Measurements from ENCODE around the gene CDH10. TPM values are rescaled to one million over a fixed set of nuclear protein-coding genes. Genes with fewer than 3 reads are reported as not detected.

Gene CDH10
- polyA plus RNA-seq, 1 of the 3 experiments (the other 2 are of a cell fraction): 0.10 TPM

DNA sequence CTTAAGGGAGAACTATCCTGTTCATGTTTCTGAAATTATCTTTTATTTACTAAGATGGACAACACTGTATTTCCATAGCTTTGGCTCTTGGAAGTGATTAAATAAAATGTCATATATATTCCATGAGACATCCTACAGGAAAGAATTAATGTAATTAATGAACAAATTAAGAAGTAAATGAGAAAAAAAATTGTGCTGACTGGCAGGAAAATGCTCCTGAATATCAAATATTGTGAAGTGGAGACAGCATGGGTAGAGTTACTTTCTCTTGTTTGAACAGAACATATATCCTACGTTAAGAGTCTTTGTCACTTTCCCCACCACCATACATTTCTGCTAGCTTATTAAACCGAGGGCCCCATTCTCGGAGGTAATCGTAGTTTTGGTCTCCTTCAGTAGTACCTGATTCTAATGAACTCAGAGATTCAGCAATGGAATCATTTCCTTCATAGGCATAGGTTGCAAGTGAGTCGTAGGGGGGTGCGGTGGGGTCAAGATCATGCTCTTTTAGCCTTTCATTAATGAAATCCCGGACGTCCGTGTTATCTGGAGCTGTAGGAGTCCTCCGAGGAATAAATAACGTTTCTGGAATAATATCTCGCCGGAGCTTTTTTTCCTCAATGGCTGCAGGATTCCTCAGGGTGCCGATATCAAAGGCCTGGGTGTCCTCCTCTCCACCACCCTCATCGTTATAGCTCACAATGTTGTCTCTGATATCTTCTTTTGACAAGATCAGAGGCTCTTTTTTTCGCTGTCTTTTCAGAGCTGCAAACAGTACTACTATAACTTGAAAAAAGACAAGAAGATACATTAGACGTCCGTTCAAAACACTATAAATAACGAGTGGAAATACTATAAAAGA lies 157.2 kb downstream of the CDH10 start:
- no peak overlapping the region for H3K9ac ChIP-seq
- H3K9me3 ChIP-seq: no peaks in the 10 kb centered on the region
- no peak for TF ChIP-seq EZH2phosphoT487 (IDR thresholded peaks at IDR 0.05; ENCODE audit: borderline replicate concordance, low read depth)
- no peak for TF ChIP-seq MEF2A (IDR thresholded peaks at IDR 0.05; ENCODE audit: borderline replicate concordance, low read depth)
- TF ChIP-seq FOXM1 (IDR thresholded peaks at IDR 0.05; ENCODE audit: low read depth): no peak
- no peak for TF ChIP-seq FOSL2 (IDR thresholded peaks at IDR 0.05; ENCODE audit: borderline replicate concordance, low read depth)
- no peak for TF ChIP-seq NFIC (IDR thresholded peaks at IDR 0.05; ENCODE audit: borderline replicate concordance)
- no peak for TF ChIP-seq NRF1 (IDR thresholded peaks at IDR 0.05; ENCODE audit: low read depth, low read length)
- no peak for TF ChIP-seq GABPA (IDR thresholded peaks at IDR 0.05; ENCODE audit: low read depth)
- TF ChIP-seq FOXJ3 (CRISPR knock-in tag; IDR thresholded peaks at IDR 0.05): no peak
- no peak for TF ChIP-seq RAD21 (IDR thresholded peaks at IDR 0.05; ENCODE audit: low read length)
- TF ChIP-seq, protein P1, sequence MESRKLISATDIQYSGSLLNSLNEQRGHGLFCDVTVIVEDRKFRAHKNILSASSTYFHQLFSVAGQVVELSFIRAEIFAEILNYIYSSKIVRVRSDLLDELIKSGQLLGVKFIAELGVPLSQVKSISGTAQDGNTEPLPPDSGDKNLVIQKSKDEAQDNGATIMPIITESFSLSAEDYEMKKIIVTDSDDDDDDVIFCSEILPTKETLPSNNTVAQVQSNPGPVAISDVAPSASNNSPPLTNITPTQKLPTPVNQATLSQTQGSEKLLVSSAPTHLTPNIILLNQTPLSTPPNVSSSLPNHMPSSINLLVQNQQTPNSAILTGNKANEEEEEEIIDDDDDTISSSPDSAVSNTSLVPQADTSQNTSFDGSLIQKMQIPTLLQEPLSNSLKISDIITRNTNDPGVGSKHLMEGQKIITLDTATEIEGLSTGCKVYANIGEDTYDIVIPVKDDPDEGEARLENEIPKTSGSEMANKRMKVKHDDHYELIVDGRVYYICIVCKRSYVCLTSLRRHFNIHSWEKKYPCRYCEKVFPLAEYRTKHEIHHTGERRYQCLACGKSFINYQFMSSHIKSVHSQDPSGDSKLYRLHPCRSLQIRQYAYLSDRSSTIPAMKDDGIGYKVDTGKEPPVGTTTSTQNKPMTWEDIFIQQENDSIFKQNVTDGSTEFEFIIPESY (IDR thresholded peaks at IDR 0.05; ENCODE audit: borderline replicate concordance, low read depth): no peak
- POLR2A ChIA-PET: no interaction called here
- no peaks in the 10 kb centered on the region for H3F3A ChIP-seq (replicated peaks; ENCODE audit: insufficient read depth)
- H3K9me2 ChIP-seq: no peaks in the 10 kb centered on the region
- WGBS (ENCODE audit: low lambda C conversion rate): 14% methylated on average over 19 of the region's 19 CpGs
- H3K4me3 ChIP-seq (ENCODE audit: low read depth in 2 of 2, low read length in 1 of 2): no peak overlapping the region
- H2AFZ ChIP-seq (ENCODE audit: low read depth): no peak overlapping the region
- no peaks in the 10 kb centered on the region for H4K20me1 ChIP-seq (ENCODE audit: insufficient read depth)
- H3K27ac ChIP-seq (ENCODE audit: low read depth in 2 of 2, low read length in 1 of 2): no peak overlapping the region
- H3K4me2 ChIP-seq: no peak overlapping the region
- no peak for DNase-seq
- H3K36me3 ChIP-seq (replicated peaks in 1 of 2; ENCODE audit: control insufficient read depth in 1 of 2, insufficient read depth in 2 of 2, low read length in 1 of 2): no peaks in the 10 kb centered on the region
- H3K79me2 ChIP-seq (ENCODE audit: insufficient read depth): no peaks in the 10 kb centered on the region
- no peaks in the 10 kb centered on the region; the same call in 1 of the 2 replicates for H3K27me3 ChIP-seq (ENCODE audit: insufficient read depth)
- H3K4me1 ChIP-seq (ENCODE audit: control insufficient read depth in 1 of 2, insufficient read depth in 2 of 2, low read depth in 1 of 2, low read length in 1 of 2): no peaks in the 10 kb centered on the region
- CTCF ChIA-PET: no interaction called here

DNA sequence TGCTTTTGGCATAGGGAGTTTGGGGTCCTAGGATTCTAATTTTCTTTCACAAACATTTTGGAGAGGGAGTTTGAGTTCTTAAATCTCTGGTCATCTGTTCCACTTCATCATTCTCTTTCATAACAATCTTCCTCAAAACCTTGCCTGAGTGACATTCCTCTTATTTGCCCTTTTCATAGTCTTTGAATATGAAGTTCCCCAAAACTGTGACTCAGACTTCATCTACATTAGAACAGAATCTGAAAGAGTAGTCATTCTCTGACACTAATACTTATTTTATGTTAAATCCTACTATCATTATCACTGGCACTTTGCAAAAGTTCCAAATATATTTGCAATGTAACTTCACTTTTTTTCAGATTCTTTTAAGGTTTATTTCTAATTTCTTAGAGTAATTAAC lies 163.8 kb downstream of the CDH10 start:
- Histone ChIP-seq H3K79me2 (ENCODE audit: insufficient read depth) (no peaks in the 10 kb centered on the region), H3K9me2 (no peaks in the 10 kb centered on the region), H3K4me2 (no peak overlapping the region), H3K9me3 (no peaks in the 10 kb centered on the region), H3K4me3 (ENCODE audit: low read depth in 2 of 2, low read length in 1 of 2) (no peak overlapping the region), H3K9ac (no peak overlapping the region), H3K4me1 (ENCODE audit: control insufficient read depth in 1 of 2, insufficient read depth in 2 of 2, low read depth in 1 of 2, low read length in 1 of 2) (no peaks in the 10 kb centered on the region), H3F3A (replicated peaks; ENCODE audit: insufficient read depth) (no peaks in the 10 kb centered on the region), H3K27me3 (ENCODE audit: insufficient read depth) (no peaks in the 10 kb centered on the region), H3K27ac (ENCODE audit: low read depth in 2 of 2, low read length in 1 of 2) (no peak overlapping the region), H3K36me3 (replicated peaks in 1 of 2; ENCODE audit: control insufficient read depth in 1 of 2, insufficient read depth in 2 of 2, low read length in 1 of 2) (no peaks in the 10 kb centered on the region), H4K20me1 (ENCODE audit: insufficient read depth) (no peaks in the 10 kb centered on the region), H2AFZ (ENCODE audit: low read depth) (no peak overlapping the region)
- TF ChIP-seq, protein P2, sequence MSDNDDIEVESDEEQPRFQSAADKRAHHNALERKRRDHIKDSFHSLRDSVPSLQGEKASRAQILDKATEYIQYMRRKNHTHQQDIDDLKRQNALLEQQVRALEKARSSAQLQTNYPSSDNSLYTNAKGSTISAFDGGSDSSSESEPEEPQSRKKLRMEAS (IDR thresholded peaks at IDR 0.05; ENCODE audit: low read depth): no peak
- TF ChIP-seq POLR2AphosphoS5 (IDR thresholded peaks at IDR 0.05; ENCODE audit: low read depth, low read length) (no peak), GABPA (IDR thresholded peaks at IDR 0.05; ENCODE audit: low read depth) (no peak), RCOR1 (IDR thresholded peaks at IDR 0.05; ENCODE audit: low read length) (no peak), NFIC (IDR thresholded peaks at IDR 0.05; ENCODE audit: borderline replicate concordance) (no peak), RXRA (IDR thresholded peaks at IDR 0.05; ENCODE audit: borderline replicate concordance, low read depth) (no peak), ELF1 (IDR thresholded peaks at IDR 0.05) (no peak), RFX5 (IDR thresholded peaks at IDR 0.05; ENCODE audit: low read length) (no peak), NRF1 (IDR thresholded peaks at IDR 0.05; ENCODE audit: low read depth, low read length) (no peak)
- TF ChIP-seq, protein P3, sequence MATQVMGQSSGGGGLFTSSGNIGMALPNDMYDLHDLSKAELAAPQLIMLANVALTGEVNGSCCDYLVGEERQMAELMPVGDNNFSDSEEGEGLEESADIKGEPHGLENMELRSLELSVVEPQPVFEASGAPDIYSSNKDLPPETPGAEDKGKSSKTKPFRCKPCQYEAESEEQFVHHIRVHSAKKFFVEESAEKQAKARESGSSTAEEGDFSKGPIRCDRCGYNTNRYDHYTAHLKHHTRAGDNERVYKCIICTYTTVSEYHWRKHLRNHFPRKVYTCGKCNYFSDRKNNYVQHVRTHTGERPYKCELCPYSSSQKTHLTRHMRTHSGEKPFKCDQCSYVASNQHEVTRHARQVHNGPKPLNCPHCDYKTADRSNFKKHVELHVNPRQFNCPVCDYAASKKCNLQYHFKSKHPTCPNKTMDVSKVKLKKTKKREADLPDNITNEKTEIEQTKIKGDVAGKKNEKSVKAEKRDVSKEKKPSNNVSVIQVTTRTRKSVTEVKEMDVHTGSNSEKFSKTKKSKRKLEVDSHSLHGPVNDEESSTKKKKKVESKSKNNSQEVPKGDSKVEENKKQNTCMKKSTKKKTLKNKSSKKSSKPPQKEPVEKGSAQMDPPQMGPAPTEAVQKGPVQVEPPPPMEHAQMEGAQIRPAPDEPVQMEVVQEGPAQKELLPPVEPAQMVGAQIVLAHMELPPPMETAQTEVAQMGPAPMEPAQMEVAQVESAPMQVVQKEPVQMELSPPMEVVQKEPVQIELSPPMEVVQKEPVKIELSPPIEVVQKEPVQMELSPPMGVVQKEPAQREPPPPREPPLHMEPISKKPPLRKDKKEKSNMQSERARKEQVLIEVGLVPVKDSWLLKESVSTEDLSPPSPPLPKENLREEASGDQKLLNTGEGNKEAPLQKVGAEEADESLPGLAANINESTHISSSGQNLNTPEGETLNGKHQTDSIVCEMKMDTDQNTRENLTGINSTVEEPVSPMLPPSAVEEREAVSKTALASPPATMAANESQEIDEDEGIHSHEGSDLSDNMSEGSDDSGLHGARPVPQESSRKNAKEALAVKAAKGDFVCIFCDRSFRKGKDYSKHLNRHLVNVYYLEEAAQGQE (IDR thresholded peaks at IDR 0.05; ENCODE audit: low read depth, low read length): no peak
- TF ChIP-seq, protein P4, sequence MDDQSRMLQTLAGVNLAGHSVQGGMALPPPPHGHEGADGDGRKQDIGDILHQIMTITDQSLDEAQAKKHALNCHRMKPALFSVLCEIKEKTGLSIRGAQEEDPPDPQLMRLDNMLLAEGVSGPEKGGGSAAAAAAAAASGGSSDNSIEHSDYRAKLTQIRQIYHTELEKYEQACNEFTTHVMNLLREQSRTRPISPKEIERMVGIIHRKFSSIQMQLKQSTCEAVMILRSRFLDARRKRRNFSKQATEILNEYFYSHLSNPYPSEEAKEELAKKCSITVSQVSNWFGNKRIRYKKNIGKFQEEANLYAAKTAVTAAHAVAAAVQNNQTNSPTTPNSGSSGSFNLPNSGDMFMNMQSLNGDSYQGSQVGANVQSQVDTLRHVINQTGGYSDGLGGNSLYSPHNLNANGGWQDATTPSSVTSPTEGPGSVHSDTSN (IDR thresholded peaks at IDR 0.05): no peak
- POLR2A ChIA-PET: no interaction called here
- DNase-seq: no peak
- CTCF ChIA-PET: no interaction called here
